ENCODE measurements around the gene ESYT3.

Gene ESYT3

DNA sequence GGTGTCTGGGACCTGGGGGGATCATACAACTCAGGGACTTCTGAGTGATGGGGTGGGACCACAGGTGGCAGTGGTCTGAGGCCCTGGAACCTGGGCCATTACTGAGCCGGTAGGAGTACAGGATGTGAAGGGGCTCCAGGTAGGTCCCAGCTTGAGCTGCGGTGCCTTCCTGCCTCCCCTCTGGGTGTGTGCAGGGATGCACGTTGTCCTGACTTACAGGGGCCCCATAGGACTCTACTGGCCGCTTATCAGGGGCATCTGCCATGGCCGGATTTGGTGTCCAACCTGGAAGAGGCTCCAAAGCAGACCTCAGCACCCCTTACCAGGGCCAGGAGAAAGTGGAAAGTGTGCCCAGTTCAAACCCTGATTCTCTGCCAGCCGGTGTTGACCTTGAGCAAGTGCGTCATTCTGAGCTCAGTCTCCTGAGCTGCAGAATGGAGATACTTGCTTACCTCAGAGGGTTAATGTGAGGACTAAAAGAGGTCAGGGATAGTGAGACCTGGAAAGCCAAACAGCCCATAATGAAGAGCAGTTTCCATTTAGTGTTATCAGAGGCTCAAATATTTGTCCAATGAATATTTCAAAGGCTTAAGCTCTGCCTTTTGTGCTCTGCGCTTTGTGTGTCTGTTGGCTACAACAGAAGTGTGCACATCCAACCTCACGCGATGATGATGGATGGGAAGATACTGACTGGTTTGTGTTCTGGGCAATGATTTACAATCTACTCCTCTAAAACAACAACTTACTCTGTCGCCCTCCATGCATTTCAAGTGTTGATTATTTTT lies 35.4 kb upstream of the ESYT3 start:
- H3K9ac ChIP-seq (ENCODE audit: low read depth, low read length): no peak overlapping the region
- peaks cover 12% of the 10 kb centered on the region for H3K4me1 ChIP-seq (ENCODE audit: insufficient read depth, low read length)
- WGBS: 94% methylated on average over 11 of the region's 11 CpGs
- H3K4me3 ChIP-seq (ENCODE audit: low read length): no peak overlapping the region
- H3K36me3 ChIP-seq (ENCODE audit: insufficient read depth, low read length): no peaks in the 10 kb centered on the region
- H3K27ac ChIP-seq (ENCODE audit: low read depth, low read length): no peak overlapping the region
- H3K9me3 ChIP-seq (ENCODE audit: insufficient read depth, low read depth, low read length): no peaks in the 10 kb centered on the region
- no peaks in the 10 kb centered on the region for H3K27me3 ChIP-seq (ENCODE audit: insufficient read depth, low read length)

DNA sequence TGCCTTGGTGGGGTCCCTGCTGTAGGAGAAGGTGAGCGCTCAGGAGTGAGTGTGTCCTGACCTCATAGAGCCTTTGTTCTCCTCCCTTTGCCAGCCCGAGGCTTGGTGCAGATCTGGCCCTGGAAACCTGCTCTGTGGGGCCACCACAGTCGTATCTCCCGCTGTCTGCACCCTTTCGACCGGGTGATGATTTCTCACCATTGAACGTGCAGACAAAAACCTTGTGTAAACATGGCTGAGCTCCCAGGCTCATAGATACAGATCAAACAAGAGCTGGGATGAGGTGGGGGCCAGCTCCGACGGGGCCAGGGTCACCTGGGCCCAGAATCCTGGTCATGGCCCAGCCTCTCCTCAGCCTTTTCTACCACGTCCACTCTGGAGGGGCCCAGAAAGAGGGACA lies 34.6 kb upstream of the ESYT3 start:
- no peak overlapping the region for H3K27ac ChIP-seq (ENCODE audit: low read depth, low read length)
- peaks cover 12% of the 10 kb centered on the region for H3K4me1 ChIP-seq (ENCODE audit: insufficient read depth, low read length)
- H3K36me3 ChIP-seq (ENCODE audit: insufficient read depth, low read length): 0 out of 2 replicates have a peak, but pooled peaks cover 5% of the 10 kb centered on the region
- WGBS: 94% methylated on average over 10 of the region's 10 CpGs
- H3K27me3 ChIP-seq (ENCODE audit: insufficient read depth, low read length): no peaks in the 10 kb centered on the region
- no peaks in the 10 kb centered on the region for H3K9me3 ChIP-seq (ENCODE audit: insufficient read depth, low read depth, low read length)
- H3K9ac ChIP-seq (ENCODE audit: low read depth, low read length): no peak overlapping the region
- no peak overlapping the region for H3K4me3 ChIP-seq (ENCODE audit: low read length)

DNA sequence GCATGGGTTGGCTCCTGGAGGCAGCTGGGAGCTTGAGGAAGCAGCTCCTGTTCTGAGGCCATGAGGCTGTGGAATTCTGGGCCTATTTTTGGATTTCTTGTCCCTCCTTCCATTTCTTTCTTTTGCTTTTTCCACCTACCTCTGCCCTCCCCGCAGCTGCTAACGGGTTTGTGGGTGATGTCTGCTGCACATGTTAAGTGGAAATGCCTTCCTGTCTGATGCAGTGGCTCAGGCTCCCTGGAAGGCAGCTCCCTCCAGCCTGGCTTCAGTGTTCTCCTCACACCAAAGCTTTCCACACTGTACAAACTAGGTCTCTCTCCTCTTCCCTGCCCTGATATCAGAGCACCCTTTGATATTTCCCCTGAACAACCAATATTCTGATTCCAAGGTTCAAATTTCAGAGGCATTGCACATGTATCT lies 33.8 kb upstream of the ESYT3 start:
- Histone ChIP-seq H3K27ac (ENCODE audit: low read depth, low read length) (no peak overlapping the region), H3K4me1 (ENCODE audit: insufficient read depth, low read length) (peaks cover 12% of the 10 kb centered on the region), H3K36me3 (ENCODE audit: insufficient read depth, low read length) (0 out of 2 replicates have a peak, but pooled peaks cover 5% of the 10 kb centered on the region), H3K9me3 (ENCODE audit: insufficient read depth, low read depth, low read length) (no peaks in the 10 kb centered on the region), H3K4me3 (ENCODE audit: low read length) (no peak overlapping the region), H3K27me3 (ENCODE audit: insufficient read depth, low read length) (no peaks in the 10 kb centered on the region), H3K9ac (ENCODE audit: low read depth, low read length) (no peak overlapping the region)
- 96% methylated on average over 2 of the region's 2 CpGs for WGBS

DNA sequence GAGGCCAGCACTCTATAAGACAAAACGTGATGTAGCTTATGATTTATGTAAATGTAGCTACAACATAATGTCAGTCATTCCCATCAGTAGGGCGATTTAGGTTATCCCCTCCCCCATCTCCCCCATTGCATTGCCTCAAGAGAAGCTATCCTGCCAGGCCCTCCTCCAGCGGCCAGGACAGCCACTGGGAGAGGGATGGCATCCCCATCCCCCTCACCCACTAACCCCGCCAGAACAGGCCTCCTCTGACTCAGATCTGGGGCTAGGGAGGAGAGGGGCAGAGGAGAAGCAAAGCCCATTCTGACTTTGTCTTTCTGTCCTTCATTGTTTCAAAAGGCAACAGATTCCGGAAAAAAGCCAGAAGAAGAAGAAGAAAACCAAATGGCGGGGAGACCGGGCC lies 32.6 kb upstream of the ESYT3 start:
- peaks cover 6% of the 10 kb centered on the region for H3K4me1 ChIP-seq (ENCODE audit: insufficient read depth, low read length)
- H3K9me3 ChIP-seq (ENCODE audit: insufficient read depth, low read depth, low read length): no peaks in the 10 kb centered on the region
- no peak overlapping the region for H3K4me3 ChIP-seq (ENCODE audit: low read length)
- WGBS: 76% methylated on average over 5 of the region's 7 CpGs
- H3K36me3 ChIP-seq (ENCODE audit: insufficient read depth, low read length): 0 out of 2 replicates have a peak, but pooled peaks cover 5% of the 10 kb centered on the region
- H3K9ac ChIP-seq (ENCODE audit: low read depth, low read length): no peak overlapping the region
- H3K27me3 ChIP-seq (ENCODE audit: insufficient read depth, low read length): no peaks in the 10 kb centered on the region
- no peak overlapping the region for H3K27ac ChIP-seq (ENCODE audit: low read depth, low read length)

DNA sequence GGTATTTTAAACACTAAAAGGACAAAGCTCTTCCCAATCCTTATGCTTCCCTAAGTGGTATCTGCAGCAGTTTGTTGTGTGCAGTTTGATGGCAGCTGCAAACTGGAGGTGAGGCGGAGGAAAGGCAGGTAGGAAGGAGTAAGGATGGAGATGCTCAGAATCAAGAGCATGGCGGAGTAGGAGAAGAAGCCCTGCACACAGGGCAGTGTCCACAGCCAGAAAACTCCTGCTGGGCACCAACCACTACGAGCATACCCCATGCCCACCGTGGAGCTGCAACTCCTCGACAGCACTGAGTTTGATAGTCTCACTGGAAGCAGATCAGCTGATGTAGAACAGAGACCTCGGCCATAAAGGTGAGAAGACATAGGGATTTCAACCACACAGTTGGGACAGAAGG lies 30.3 kb upstream of the ESYT3 start:
- Histone ChIP-seq H3K27me3 (ENCODE audit: insufficient read depth, low read length) (no peaks in the 10 kb centered on the region), H3K27ac (ENCODE audit: low read depth, low read length) (no peak overlapping the region), H3K4me1 (ENCODE audit: insufficient read depth, low read length) (peaks cover 16% of the 10 kb centered on the region; the same call in 1 of the 2 replicates), H3K9me3 (ENCODE audit: insufficient read depth, low read depth, low read length) (no peaks in the 10 kb centered on the region), H3K36me3 (ENCODE audit: insufficient read depth, low read length) (0 out of 2 replicates have a peak, but pooled peaks cover 5% of the 10 kb centered on the region), H3K9ac (ENCODE audit: low read depth, low read length) (no peak overlapping the region), H3K4me3 (ENCODE audit: low read length) (no peak overlapping the region)
- 98% methylated on average over 6 of the region's 6 CpGs for WGBS

DNA sequence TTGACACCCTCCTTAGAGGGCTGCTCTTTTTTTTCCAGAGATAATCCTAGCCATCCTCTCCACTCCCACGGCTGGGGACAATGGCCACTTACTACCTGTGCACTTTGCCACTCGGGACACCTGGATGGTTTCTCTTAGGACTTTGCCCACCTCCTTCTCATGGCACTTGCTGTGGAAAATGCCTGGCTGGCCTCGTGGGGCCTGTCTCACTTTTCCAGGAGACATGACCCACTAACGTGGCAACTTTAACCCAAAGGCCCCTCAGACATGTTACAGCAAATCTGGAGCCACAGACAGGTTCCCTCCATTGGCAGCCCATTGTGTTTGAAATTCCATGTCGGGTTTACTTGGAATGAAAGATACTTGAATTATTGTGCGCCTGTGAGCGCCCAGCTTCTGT lies 29.4 kb upstream of the ESYT3 start:
- no peak overlapping the region for H3K9ac ChIP-seq (ENCODE audit: low read depth, low read length)

DNA sequence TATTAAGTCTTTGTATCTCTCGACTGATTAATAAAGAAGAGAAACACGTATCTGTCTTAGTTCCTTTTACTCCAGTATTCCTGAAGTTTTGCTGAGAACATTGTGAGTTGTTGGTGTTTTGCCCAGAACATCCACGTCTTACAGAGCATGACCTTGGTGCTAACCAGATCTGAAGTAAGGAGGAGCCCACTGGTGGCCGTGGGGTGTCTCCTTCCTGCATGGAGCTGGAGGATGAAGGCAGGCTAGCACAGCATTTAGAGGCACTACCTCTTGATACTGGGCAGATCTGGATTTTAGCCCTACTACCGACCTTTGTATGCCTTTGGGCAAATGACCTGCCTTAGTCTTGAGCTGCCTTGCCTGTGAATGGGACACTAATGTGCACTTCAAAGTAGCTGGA lies 28.9 kb upstream of the ESYT3 start:
- H3K4me1 ChIP-seq (ENCODE audit: insufficient read depth, low read length): peaks cover 22% of the 10 kb centered on the region
- no peak overlapping the region for H3K9ac ChIP-seq (ENCODE audit: low read depth, low read length)
- no peaks in the 10 kb centered on the region for H3K9me3 ChIP-seq (ENCODE audit: insufficient read depth, low read depth, low read length)
- no peak overlapping the region for H3K4me3 ChIP-seq (ENCODE audit: low read length)
- 95% methylated on average over 5 of the region's 5 CpGs for WGBS
- no peak overlapping the region for H3K27ac ChIP-seq (ENCODE audit: low read depth, low read length)
- no peaks in the 10 kb centered on the region for H3K27me3 ChIP-seq (ENCODE audit: insufficient read depth, low read length)
- H3K36me3 ChIP-seq (ENCODE audit: insufficient read depth, low read length): 0 out of 2 replicates have a peak, but pooled peaks cover 5% of the 10 kb centered on the region

More for the DNA sequence above, 29.4 kb upstream of the ESYT3 start:
- WGBS: 96% methylated on average over 7 of the region's 7 CpGs
- Histone ChIP-seq H3K36me3 (ENCODE audit: insufficient read depth, low read length) (0 out of 2 replicates have a peak, but pooled peaks cover 5% of the 10 kb centered on the region), H3K4me1 (ENCODE audit: insufficient read depth, low read length) (peaks cover 22% of the 10 kb centered on the region), H3K27ac (ENCODE audit: low read depth, low read length) (no peak overlapping the region), H3K4me3 (ENCODE audit: low read length) (no peak overlapping the region), H3K9me3 (ENCODE audit: insufficient read depth, low read depth, low read length) (no peaks in the 10 kb centered on the region), H3K27me3 (ENCODE audit: insufficient read depth, low read length) (no peaks in the 10 kb centered on the region)

DNA sequence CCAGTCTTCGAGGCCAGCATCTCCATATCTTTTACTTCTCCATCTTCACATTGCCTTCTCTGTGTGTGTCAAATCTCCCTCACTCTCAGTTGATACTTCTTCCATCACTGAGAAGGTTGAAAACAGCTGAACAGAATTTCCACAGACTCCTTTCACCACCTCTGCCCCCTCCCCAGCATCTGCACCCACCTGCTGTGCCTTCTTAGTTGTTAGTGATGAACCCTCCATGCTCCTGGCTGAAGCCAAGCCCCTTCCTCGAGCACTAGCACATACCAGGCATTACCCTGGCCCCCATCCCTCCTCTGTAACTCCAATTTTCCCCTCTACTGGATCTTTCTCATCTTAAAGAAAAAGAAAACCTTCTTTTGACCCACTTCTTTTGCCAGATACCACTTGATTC lies 27.8 kb upstream of the ESYT3 start:
- 92% methylated on average over 2 of the region's 2 CpGs for WGBS
- Histone ChIP-seq H3K4me3 (ENCODE audit: low read length) (no peak overlapping the region), H3K27me3 (ENCODE audit: insufficient read depth, low read length) (no peaks in the 10 kb centered on the region), H3K36me3 (ENCODE audit: insufficient read depth, low read length) (0 out of 2 replicates have a peak, but pooled peaks cover 5% of the 10 kb centered on the region), H3K4me1 (ENCODE audit: insufficient read depth, low read length) (peaks cover 22% of the 10 kb centered on the region), H3K9ac (ENCODE audit: low read depth, low read length) (no peak overlapping the region), H3K9me3 (ENCODE audit: insufficient read depth, low read depth, low read length) (no peaks in the 10 kb centered on the region), H3K27ac (ENCODE audit: low read depth, low read length) (no peak overlapping the region)

DNA sequence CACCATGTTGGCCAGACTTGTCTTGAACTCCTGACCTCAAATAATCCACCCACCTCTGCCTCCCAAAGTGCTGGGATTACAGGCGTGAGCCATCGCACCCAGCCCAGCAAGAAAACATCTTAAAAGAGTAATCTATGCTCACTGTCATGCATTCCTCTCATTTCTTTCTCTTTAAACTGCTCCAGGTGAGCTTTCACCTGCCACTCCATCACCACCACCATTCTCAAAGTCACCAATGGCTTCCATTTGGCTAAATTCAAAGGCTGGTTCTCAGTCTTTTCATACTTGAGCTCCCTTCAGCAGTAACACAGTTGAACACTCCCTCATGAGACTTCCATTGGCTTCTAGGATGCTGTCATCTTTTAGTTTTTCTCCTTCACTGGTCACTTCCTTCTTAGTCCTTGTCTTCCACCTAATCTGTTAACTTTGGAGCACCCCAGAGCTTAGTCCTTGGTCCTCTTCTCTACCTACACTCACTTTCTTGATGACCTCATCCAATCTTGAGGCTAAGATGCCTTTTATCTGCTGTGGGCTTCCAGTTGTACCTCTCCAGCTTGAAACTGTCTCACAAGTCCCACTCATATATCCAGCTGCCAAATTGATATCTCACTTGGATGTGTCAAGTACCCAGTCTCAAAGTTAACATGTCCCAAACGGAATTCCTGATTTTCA lies 27.0 kb upstream of the ESYT3 start:
- no peak overlapping the region for H3K4me3 ChIP-seq (ENCODE audit: low read length)
- H3K27ac ChIP-seq (ENCODE audit: low read depth, low read length): no peak overlapping the region
- no peaks in the 10 kb centered on the region for H3K9me3 ChIP-seq (ENCODE audit: insufficient read depth, low read depth, low read length)
- no peak overlapping the region for H3K9ac ChIP-seq (ENCODE audit: low read depth, low read length)
- 93% methylated on average over 3 of the region's 3 CpGs for WGBS
- H3K36me3 ChIP-seq (ENCODE audit: insufficient read depth, low read length): 0 out of 2 replicates have a peak, but pooled peaks cover 5% of the 10 kb centered on the region
- peaks cover 20% of the 10 kb centered on the region for H3K4me1 ChIP-seq (ENCODE audit: insufficient read depth, low read length)
- no peaks in the 10 kb centered on the region for H3K27me3 ChIP-seq (ENCODE audit: insufficient read depth, low read length)

DNA sequence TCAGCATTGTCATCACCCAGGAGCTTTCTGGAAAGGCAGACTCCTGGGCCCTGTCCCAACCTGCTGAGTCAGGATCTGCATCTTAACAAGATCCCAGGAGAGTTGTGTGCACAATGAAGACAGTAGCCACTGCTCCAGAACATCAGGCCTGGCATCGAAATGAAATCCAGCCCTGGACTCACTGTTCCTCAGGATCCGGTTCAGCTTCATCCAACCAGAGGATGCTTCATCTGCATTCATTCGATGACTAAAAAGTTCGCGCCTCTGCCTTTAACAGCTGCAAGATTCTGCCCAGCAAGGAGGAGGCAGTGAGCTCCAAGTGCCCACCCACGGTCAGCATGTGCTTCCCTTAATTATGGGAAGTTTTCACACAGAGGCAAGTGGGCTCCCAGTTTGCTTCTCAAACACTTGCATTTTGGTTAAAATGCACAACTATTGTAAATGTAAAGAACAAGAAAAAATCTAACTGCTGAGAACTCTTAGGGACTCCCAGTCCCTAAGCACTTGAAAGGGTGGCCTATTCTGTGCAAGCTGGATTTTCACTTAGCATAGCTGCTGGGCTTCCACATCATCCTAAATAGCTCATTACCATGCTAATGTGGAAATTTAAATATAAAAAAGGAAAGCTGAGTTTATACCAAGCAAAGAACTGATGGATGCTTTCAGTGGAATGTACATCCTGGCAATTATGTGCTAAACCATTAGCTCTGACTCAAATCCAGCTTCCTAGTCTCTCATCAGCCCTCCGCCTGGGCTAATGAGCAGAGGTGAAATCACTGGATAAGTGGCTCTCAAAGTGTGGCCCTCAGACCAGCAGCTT lies 25.5 kb upstream of the ESYT3 start:
- WGBS: 31% methylated on average over 7 of the region's 7 CpGs
- Histone ChIP-seq H3K4me1 (ENCODE audit: insufficient read depth, low read length) (peaks cover 20% of the 10 kb centered on the region), H3K27me3 (ENCODE audit: insufficient read depth, low read length) (no peaks in the 10 kb centered on the region), H3K9me3 (ENCODE audit: insufficient read depth, low read depth, low read length) (no peaks in the 10 kb centered on the region), H3K9ac (ENCODE audit: low read depth, low read length) (no peak overlapping the region), H3K27ac (ENCODE audit: low read depth, low read length) (peak overlapping the region; percentile 85; the same call in 1 of the 2 replicates), H3K4me3 (ENCODE audit: low read length) (no peak overlapping the region), H3K36me3 (ENCODE audit: insufficient read depth, low read length) (0 out of 2 replicates have a peak, but pooled peaks cover 5% of the 10 kb centered on the region)

All from HUES64 (cell line).